ENCODE measurements around the gene CLEC18C. TPM values are rescaled to one million over a fixed set of nuclear protein-coding genes. Genes with fewer than 3 reads are reported as not detected.

The CLEC18C gene
- polyA plus RNA-seq, 1 of the 3 experiments (the other 2 are of a cell fraction), result 0.08 TPM

Small RNAs within 50 kb of the gene (small RNA-seq; reads per million reads assigned to genes)
- gene AC009060.2, result 0 reads per million in 7 experiments

Other genes with a start within 250 kb of the CLEC18C start
- gene CLEC18A, start 222.5 kb upstream of the CLEC18C start, polyA plus RNA-seq (2012; rRNA removed), result 0.15 and 0.20 TPM in 2 replicates
- gene PDPR, start 59.5 kb upstream of the CLEC18C start, polyA plus RNA-seq (2012; rRNA removed), result 17.1 and 24.2 TPM in 2 replicates
- 10.0 and 10.6 TPM in 2 replicates for gene EXOSC6, start 78.2 kb downstream of the CLEC18C start, polyA plus RNA-seq (2012; rRNA removed)
- 70.5 and 77.3 TPM in 2 replicates for gene AARS1, start 115.7 kb downstream of the CLEC18C start, polyA plus RNA-seq (2012; rRNA removed)
- 20.1 and 43.6 TPM in 2 replicates for gene DDX19B, start 125.4 kb downstream of the CLEC18C start, polyA plus RNA-seq (2012; rRNA removed)
- 56.0 and 61.1 TPM in 2 replicates for gene DDX19A, start 173.1 kb downstream of the CLEC18C start, polyA plus RNA-seq (2012; rRNA removed)

Measured in SK-N-SH (cell line).